H9 (cell line): ENCODE results near the gene FAM177B. TPM values are rescaled to one million over a fixed set of nuclear protein-coding genes. Genes with fewer than 3 reads are reported as not detected.

Experiments
- DNase-seq: peaks from one replicate; pipeline ENCODE4 v3.0.0-alpha.2; 2017
- H2AFZ ChIP-seq: one replicate; pipeline ENCODE4 v1.6.1; 2013; ENCODE audit warnings: mild to moderate bottlenecking, low read length, control low read depth, moderate library complexity
- H2AK5ac ChIP-seq: 2 replicates; pipeline ENCODE4 v1.6.1; 2013; ENCODE audit warnings: low read length, control low read depth, mixed read lengths; ENCODE audit not compliant: insufficient read length
- H2BK120ac ChIP-seq: one replicate; pipeline ENCODE4 v1.6.1; 2013; ENCODE audit warnings: low read depth, mild to moderate bottlenecking, low read length, control low read depth, inconsistent platforms; ENCODE audit not compliant: poor library complexity, severe bottlenecking
- H2BK12ac ChIP-seq: 2 replicates; pipeline ENCODE4 v1.6.1; 2013; ENCODE audit warnings: low read length, control low read depth, mixed read lengths, low read depth; ENCODE audit not compliant: insufficient read length
- H2BK15ac ChIP-seq: 2 replicates; pipeline ENCODE4 v1.6.1; 2013; ENCODE audit warnings: low read depth, low read length, control low read depth
- H2BK20ac ChIP-seq: one replicate; pipeline ENCODE4 v1.6.1; 2013; ENCODE audit warnings: low read depth, mild to moderate bottlenecking, low read length, control low read depth, inconsistent platforms; ENCODE audit not compliant: poor library complexity, severe bottlenecking
- H2BK5ac ChIP-seq: 2 replicates; pipeline ENCODE4 v1.6.1; 2013; ENCODE audit warnings: low read length, control low read depth, mixed read lengths; ENCODE audit not compliant: insufficient read length
- H3K14ac ChIP-seq: 2 replicates; pipeline ENCODE4 v1.6.1; 2013; ENCODE audit warnings: low read length, control low read depth; ENCODE audit not compliant: insufficient read depth
- H3K18ac ChIP-seq: 2 replicates; pipeline ENCODE4 v1.6.1; 2013; ENCODE audit warnings: low read depth, mild to moderate bottlenecking, mixed read lengths, low read length, control low read depth; ENCODE audit not compliant: insufficient read length
- H3K23ac ChIP-seq: 2 replicates; pipeline ENCODE4 v1.6.1; 2013; ENCODE audit warnings: low read length, control low read depth, mixed read lengths, low read depth; ENCODE audit not compliant: insufficient read length
- H3K23me2 ChIP-seq: 2 replicates; pipeline ENCODE4 v1.6.1; 2013; ENCODE audit warnings: low read depth, mild to moderate bottlenecking, mixed read lengths, low read length, control low read depth; ENCODE audit not compliant: insufficient read length, poor library complexity, severe bottlenecking
- H3K27ac ChIP-seq: 2 replicates; pipeline ENCODE4 v1.5.1; 2013; ENCODE audit warnings: low read length, control low read depth, mixed read lengths, low read depth; ENCODE audit not compliant: insufficient read length
- H3K27me3 ChIP-seq: 2 replicates; pipeline ENCODE4 v1.6.1; 2013; ENCODE audit warnings: low read length, control low read depth, inconsistent platforms; ENCODE audit not compliant: insufficient read depth
- H3K4ac ChIP-seq: 2 replicates; pipeline ENCODE4 v1.6.1; 2013; ENCODE audit warnings: low read depth, mild to moderate bottlenecking, control low read depth, inconsistent platforms, low read length, moderate library complexity
- H3K4me1 ChIP-seq: 2 replicates; pipeline ENCODE4 v1.6.1; 2013; ENCODE audit warnings: low read length, control low read depth, inconsistent platforms; ENCODE audit not compliant: insufficient read depth
- H3K4me2 ChIP-seq: 2 replicates; pipeline ENCODE4 v1.6.1; 2013; ENCODE audit warnings: low read length, control low read depth, mixed read lengths; ENCODE audit not compliant: insufficient read length, insufficient read depth
- H3K56ac ChIP-seq: 2 replicates; pipeline ENCODE4 v1.6.1; 2013; ENCODE audit warnings: low read depth, mild to moderate bottlenecking, mixed read lengths, low read length, control low read depth; ENCODE audit not compliant: insufficient read length
- H3K79me1 ChIP-seq: 2 replicates; pipeline ENCODE4 v1.6.1; 2013; ENCODE audit warnings: low read depth, mild to moderate bottlenecking, moderate library complexity, low read length, control low read depth, inconsistent platforms; ENCODE audit not compliant: insufficient read depth, poor library complexity, severe bottlenecking
- H3K79me2 ChIP-seq: 2 replicates; pipeline ENCODE4 v1.6.1; 2013; ENCODE audit warnings: low read length, control low read depth, inconsistent platforms; ENCODE audit not compliant: insufficient read depth
- H3K9ac ChIP-seq: 2 replicates; pipeline ENCODE4 v1.6.1; 2013; ENCODE audit warnings: low read length, control low read depth, mixed read lengths; ENCODE audit not compliant: insufficient read length; ENCODE audit errors: extremely low read depth
- H3K9me3 ChIP-seq: one replicate; pipeline ENCODE4 v1.6.1; 2013; ENCODE audit warnings: low read depth, low read length, inconsistent platforms; ENCODE audit not compliant: control insufficient read depth
- H3T11ph ChIP-seq: one replicate; pipeline ENCODE4 v1.6.1; 2013; ENCODE audit warnings: mild to moderate bottlenecking, low read length, control low read depth, inconsistent platforms
- H4K20me1 ChIP-seq: one replicate; pipeline ENCODE4 v1.6.1; 2013; ENCODE audit not compliant: control insufficient read depth, insufficient read length, insufficient read depth
- H4K5ac ChIP-seq: 2 replicates; pipeline ENCODE4 v1.6.1; 2013; ENCODE audit warnings: low read depth, mild to moderate bottlenecking, mixed read lengths, low read length, control low read depth; ENCODE audit not compliant: insufficient read length
- H4K8ac ChIP-seq: replicated peaks from 2 replicates; pipeline ENCODE4 v1.6.1; 2013; ENCODE audit warnings: low read length, control low read depth, mixed read lengths, low read depth; ENCODE audit not compliant: insufficient read length
- H4K91ac ChIP-seq: 2 replicates; pipeline ENCODE4 v1.6.1; 2013; ENCODE audit warnings: low read depth, mild to moderate bottlenecking, moderate library complexity, mixed read lengths, low read length, control low read depth; ENCODE audit not compliant: insufficient read length
- H3K27ac Mint-ChIP-seq, 3 experiments: 2 replicates in 2 of 3; 3 replicates in 1 of 3; pipeline ENCODE4 v1.8.0; 2020 to 2021; ENCODE audit warnings: mixed read lengths in 3 of 3, mild to moderate bottlenecking in 1 of 3, moderate library complexity in 1 of 3
- H3K27me3 Mint-ChIP-seq: 2 replicates; pipeline ENCODE4 v1.8.0; 2021; ENCODE audit warnings: low read depth, mild to moderate bottlenecking, moderate library complexity, mixed read lengths
- H3K36me3 Mint-ChIP-seq, 3 experiments: 2 replicates in 2 of 3; 3 replicates in 1 of 3; pipeline ENCODE4 v1.8.0; 2020 to 2021; ENCODE audit warnings: low read depth in 3 of 3, mixed read lengths in 3 of 3; ENCODE audit not compliant: insufficient read depth in 1 of 3
- H3K4me1 Mint-ChIP-seq, 2 experiments: 2 replicates each; pipeline ENCODE4 v1.8.0; 2020; ENCODE audit warnings: mixed read lengths in 2 of 2
- H3K4me3 Mint-ChIP-seq, 2 experiments: 2 replicates in 1 of 2; 3 replicates in 1 of 2; pipeline ENCODE4 v1.8.0; 2020 to 2021; ENCODE audit warnings: mild to moderate bottlenecking in 2 of 2, mixed read lengths in 2 of 2, moderate library complexity in 1 of 2
- H3K9me3 Mint-ChIP-seq, 2 experiments: 2 replicates in 1 of 2; 3 replicates in 1 of 2; pipeline ENCODE4 v1.8.0; 2020; ENCODE audit warnings: mild to moderate bottlenecking in 2 of 2, mixed read lengths in 2 of 2, moderate library complexity in 1 of 2
- CTCF ChIP-seq: fragments of 200-600 bp; sonication (generic); conservative IDR thresholded peaks from 3 replicates; pipeline ENCODE4 v1.8.0; 2021; ENCODE audit warnings: antibody characterized with exemption, mild to moderate bottlenecking
- WGBS: extraction: QIAGEN DNeasy Blood & Tissue Kit; methylation state at CpG from one replicate; pipeline ENCODE4 v1.1.7; 2013; ENCODE audit warnings: missing lambda C conversion rate, low lambda C conversion rate, mixed read lengths; ENCODE audit not compliant: insufficient read length; ENCODE audit errors: extremely low coverage; 5-methylcytosine and 5-hydroxymethylcytosine counted together
- total RNA-seq: library from RNA; stranded (reverse); gene quantifications from 2 replicates; pipeline ENCODE4 v1.2.1, GENCODE V29; 2021

Gene FAM177B
- total RNA-seq, 1 experiment from 2014 or later = not detected

- WGBS = no CpG with 5 or more reads among the region's 2 CpGs
- Histone ChIP-seq H3K9me3 (no peaks in the 10 kb centered on the region), H2BK20ac (no peak overlapping the region), H3K4ac (no peak overlapping the region), H2BK15ac (no peak overlapping the region), H3K9ac (no peak overlapping the region), H2BK12ac (no peak overlapping the region), H3K79me1 (no peaks in the 10 kb centered on the region), H3K27me3 (no peaks in the 10 kb centered on the region), H3K79me2 (no peaks in the 10 kb centered on the region; the same call in 1 of the 2 replicates), H2BK120ac (no peak overlapping the region), H4K20me1 (no peaks in the 10 kb centered on the region), H2BK5ac (no peak overlapping the region), H3K14ac (no peak overlapping the region), H2AFZ (no peak overlapping the region), H4K91ac (no peak overlapping the region), H2AK5ac (no peak overlapping the region), H3T11ph (no peak overlapping the region), H4K5ac (no peak overlapping the region), H3K23me2 (peaks cover 4% of the 10 kb centered on the region), H3K23ac (no peak overlapping the region), H3K56ac (no peak overlapping the region), H3K18ac (no peak overlapping the region), H4K8ac (no peak overlapping the region), H3K4me1 (no peaks in the 10 kb centered on the region), H3K4me2 (no peak overlapping the region), H3K27ac (no peak overlapping the region)
- H3K27me3 Mint-ChIP-seq = no peaks in the 10 kb centered on the region
- no peaks in the 10 kb centered on the region; a peak in 2 of 5 replicates for H3K9me3 Mint-ChIP-seq
- H3K36me3 Mint-ChIP-seq = peaks cover 1 to 29% (median 21%) of the 10 kb centered on the region in 3 experiments; a peak in 6 of 7 replicates
- H3K27ac Mint-ChIP-seq = no peak overlapping the region
- DNase-seq = no peak
- H3K4me1 Mint-ChIP-seq = peaks cover 0 to 3% of the 10 kb centered on the region in 2 experiments; a peak in 1 of 4 replicates
- H3K4me3 Mint-ChIP-seq = no peak overlapping the region
- TF ChIP-seq CTCF = no peak
Measured at GRCh38 chr1:222716393-222716792, 20.6 kb upstream of the FAM177B start.
